Hepatocyte (in vitro differentiated cells): ENCODE results near the gene TSPAN3. TPM values are rescaled to one million over a fixed set of nuclear protein-coding genes. Genes with fewer than 3 reads are reported as not detected.

Experiments
- DNase-seq: peaks from one replicate; pipeline ENCODE4 v3.0.0-alpha.2; 2016; ENCODE audit warnings: low spot score
- H2AFZ ChIP-seq: fragments of 200-600 bp; sonication (generic); 2 replicates; pipeline ENCODE4 v1.6.0; 2016; ENCODE audit warnings: antibody characterized with exemption, mild to moderate bottlenecking
- H3K27ac ChIP-seq: fragments of 200-600 bp; sonication (generic); 2 replicates; pipeline ENCODE4 v1.5.1; 2016; ENCODE audit warnings: mild to moderate bottlenecking
- H3K27me3 ChIP-seq: fragments of 200-600 bp; sonication (generic); 2 replicates; pipeline ENCODE4 v1.6.1; 2016
- H3K36me3 ChIP-seq: fragments of 200-600 bp; sonication (generic); replicated peaks from 2 replicates; pipeline ENCODE4 v1.5.1; 2016; ENCODE audit warnings: low read depth; ENCODE audit not compliant: insufficient read depth
- H3K4me1 ChIP-seq: fragments of 200-600 bp; sonication (generic); 2 replicates; pipeline ENCODE4 v1.5.1; 2016; ENCODE audit warnings: mild to moderate bottlenecking, moderate library complexity; ENCODE audit not compliant: insufficient read depth
- H3K4me2 ChIP-seq: fragments of 200-600 bp; sonication (generic); 2 replicates; pipeline ENCODE4 v1.6.0; 2016
- H3K4me3 ChIP-seq: fragments of 200-600 bp; sonication (generic); 2 replicates; pipeline ENCODE4 v1.5.1; 2016; ENCODE audit warnings: mild to moderate bottlenecking
- H3K79me2 ChIP-seq: fragments of 200-600 bp; sonication (generic); 2 replicates; pipeline ENCODE4 v1.6.0; 2017; ENCODE audit warnings: mild to moderate bottlenecking
- H3K9me2 ChIP-seq: fragments of 200-600 bp; sonication (generic); replicated peaks from 2 replicates; pipeline ENCODE4 v1.6.0; 2017; ENCODE audit warnings: mild to moderate bottlenecking; ENCODE audit not compliant: insufficient read depth
- H3K9me3 ChIP-seq: fragments of 200-600 bp; sonication (generic); 2 replicates; pipeline ENCODE4 v1.5.1; 2016; ENCODE audit warnings: low read depth, mild to moderate bottlenecking
- H4K20me1 ChIP-seq: fragments of 200-600 bp; sonication (generic); 2 replicates; pipeline ENCODE4 v1.6.0; 2016; ENCODE audit warnings: mild to moderate bottlenecking; ENCODE audit not compliant: insufficient read depth, poor library complexity, severe bottlenecking
- CTCF ChIP-seq: fragments of 200-600 bp; sonication (generic); IDR thresholded peaks from 2 replicates; pipeline ENCODE4 v1.5.1; 2016; ENCODE audit warnings: antibody characterized with exemption, mild to moderate bottlenecking; ENCODE audit not compliant: poor library complexity
- EZH2 ChIP-seq: fragments of 200-600 bp; sonication (generic); IDR thresholded peaks from 2 replicates; pipeline ENCODE4 v1.6.1; 2016; ENCODE audit warnings: antibody characterized with exemption, mild to moderate bottlenecking, borderline replicate concordance
- EZH2phosphoT487 ChIP-seq: fragments of 200-600 bp; sonication (generic); IDR thresholded peaks from one replicate; pipeline ENCODE4 v1.6.1; 2018; ENCODE audit warnings: antibody characterized with exemption, mild to moderate bottlenecking, low read depth, moderate library complexity; ENCODE audit not compliant: unreplicated experiment, severe bottlenecking
- WGBS: methylation state at CpG from one replicate; pipeline ENCODE4 v1.1.6; 2016; ENCODE audit warnings: low lambda C conversion rate; ENCODE audit errors: missing lambda C conversion rate; 5-methylcytosine and 5-hydroxymethylcytosine counted together
- polyA plus RNA-seq: library from polyadenylated mRNA; unstranded; fragments of >200 nt; fragmentation: Nextera tagmentation; extraction: Ambion mirVana; gene quantifications from 2 replicates; pipeline ENCODE4 v1.2.1, GENCODE V29; 2016
- total RNA-seq: library from RNA; depleted of rRNA; stranded (reverse); fragments of >200 nt; gene quantifications from 2 replicates; pipeline ENCODE4 v1.2.3, GENCODE V29; 2014

TSPAN3 gene
- total and polyA plus RNA-seq, 2 experiments from 2014 or later: 514 to 540 TPM

- no peaks in the 10 kb centered on the region for H3K36me3 ChIP-seq
- H3K27ac ChIP-seq: no peak overlapping the region
- no peaks in the 10 kb centered on the region for H3K9me2 ChIP-seq
- no peak overlapping the region for H3K4me3 ChIP-seq
- H3K27me3 ChIP-seq: no peaks in the 10 kb centered on the region
- H4K20me1 ChIP-seq: no peaks in the 10 kb centered on the region
- H3K4me2 ChIP-seq: no peak overlapping the region
- no peaks in the 10 kb centered on the region for H3K79me2 ChIP-seq
- H3K4me1 ChIP-seq: no peaks in the 10 kb centered on the region
- 89% methylated on average over 16 of the region's 16 CpGs for WGBS
- H3K9me3 ChIP-seq: no peaks in the 10 kb centered on the region
- TF ChIP-seq CTCF: no peak
- TF ChIP-seq EZH2phosphoT487: no peak
- no peak for TF ChIP-seq EZH2
- H2AFZ ChIP-seq: no peak overlapping the region
- DNase-seq: no peak
Observed at GRCh38 chr15:77002954-77003912, 67.7 kb downstream of the TSPAN3 start.

- 87% methylated on average over 7 of the region's 7 CpGs for WGBS
- Histone ChIP-seq H3K4me3 (no peak overlapping the region), H3K4me1 (no peaks in the 10 kb centered on the region), H3K9me3 (no peaks in the 10 kb centered on the region), H3K9me2 (no peaks in the 10 kb centered on the region), H4K20me1 (no peaks in the 10 kb centered on the region), H3K36me3 (no peaks in the 10 kb centered on the region), H3K4me2 (no peak overlapping the region), H3K27ac (no peak overlapping the region), H3K79me2 (no peaks in the 10 kb centered on the region), H3K27me3 (no peaks in the 10 kb centered on the region), H2AFZ (no peak overlapping the region)
- no peak for DNase-seq
- TF ChIP-seq CTCF (no peak), EZH2phosphoT487 (no peak), EZH2 (no peak)
Observed at GRCh38 chr15:77002436-77002835, 68.5 kb downstream of the TSPAN3 start.

GRCh38 chr15:77001966-77002365, 68.9 kb downstream of the TSPAN3 start:
- Histone ChIP-seq H3K27me3 (no peaks in the 10 kb centered on the region), H3K27ac (no peak overlapping the region)
- 83% methylated on average over 4 of the region's 4 CpGs for WGBS

More at GRCh38 chr15:77001966-77002365, 68.9 kb downstream of the TSPAN3 start:
- no peaks in the 10 kb centered on the region for H3K4me1 ChIP-seq
- no peak overlapping the region for H2AFZ ChIP-seq
- no peak overlapping the region for H3K4me2 ChIP-seq
- no peaks in the 10 kb centered on the region for H3K36me3 ChIP-seq
- no peaks in the 10 kb centered on the region for H3K9me3 ChIP-seq
- DNase-seq: no peak
- no peaks in the 10 kb centered on the region for H4K20me1 ChIP-seq
- no peak overlapping the region for H3K4me3 ChIP-seq
- TF ChIP-seq EZH2phosphoT487 (no peak), EZH2 (no peak), CTCF (no peak)
- no peaks in the 10 kb centered on the region for H3K9me2 ChIP-seq
- H3K79me2 ChIP-seq: no peaks in the 10 kb centered on the region
